GM12874 (cell line): Measurements from ENCODE around the gene ATAD1.

Experiments
- TF ChIP-seq, protein P1 (sequence below): IDR thresholded peaks from 2 replicates; pipeline ENCODE4 v1.5.1; 2011; ENCODE audit warnings: low read depth, mild to moderate bottlenecking, control low read depth, low read length, moderate library complexity; ENCODE audit not compliant: insufficient read depth

The ATAD1 gene

DNA sequence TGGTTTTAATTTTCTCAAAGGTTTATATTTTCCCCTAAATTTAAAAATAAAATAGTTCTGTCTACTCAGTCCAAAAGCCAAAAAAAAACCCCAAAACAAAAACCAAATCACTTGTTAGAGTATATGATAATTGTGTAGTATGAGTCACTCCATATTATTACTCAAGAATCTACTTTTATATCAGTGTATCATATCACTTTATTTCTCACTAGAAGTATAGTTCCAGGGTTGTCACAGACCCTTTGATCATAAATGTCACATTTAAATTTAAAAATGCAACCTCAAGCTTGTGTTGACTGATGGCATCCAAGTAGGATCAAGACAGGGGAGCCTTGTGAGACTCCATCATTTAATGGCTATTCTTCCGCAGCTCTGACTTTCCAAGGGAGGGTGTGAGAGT lies 97.4 kb downstream of the ATAD1 start:
- TF ChIP-seq, protein P1, sequence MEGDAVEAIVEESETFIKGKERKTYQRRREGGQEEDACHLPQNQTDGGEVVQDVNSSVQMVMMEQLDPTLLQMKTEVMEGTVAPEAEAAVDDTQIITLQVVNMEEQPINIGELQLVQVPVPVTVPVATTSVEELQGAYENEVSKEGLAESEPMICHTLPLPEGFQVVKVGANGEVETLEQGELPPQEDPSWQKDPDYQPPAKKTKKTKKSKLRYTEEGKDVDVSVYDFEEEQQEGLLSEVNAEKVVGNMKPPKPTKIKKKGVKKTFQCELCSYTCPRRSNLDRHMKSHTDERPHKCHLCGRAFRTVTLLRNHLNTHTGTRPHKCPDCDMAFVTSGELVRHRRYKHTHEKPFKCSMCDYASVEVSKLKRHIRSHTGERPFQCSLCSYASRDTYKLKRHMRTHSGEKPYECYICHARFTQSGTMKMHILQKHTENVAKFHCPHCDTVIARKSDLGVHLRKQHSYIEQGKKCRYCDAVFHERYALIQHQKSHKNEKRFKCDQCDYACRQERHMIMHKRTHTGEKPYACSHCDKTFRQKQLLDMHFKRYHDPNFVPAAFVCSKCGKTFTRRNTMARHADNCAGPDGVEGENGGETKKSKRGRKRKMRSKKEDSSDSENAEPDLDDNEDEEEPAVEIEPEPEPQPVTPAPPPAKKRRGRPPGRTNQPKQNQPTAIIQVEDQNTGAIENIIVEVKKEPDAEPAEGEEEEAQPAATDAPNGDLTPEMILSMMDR, result no peak

DNA sequence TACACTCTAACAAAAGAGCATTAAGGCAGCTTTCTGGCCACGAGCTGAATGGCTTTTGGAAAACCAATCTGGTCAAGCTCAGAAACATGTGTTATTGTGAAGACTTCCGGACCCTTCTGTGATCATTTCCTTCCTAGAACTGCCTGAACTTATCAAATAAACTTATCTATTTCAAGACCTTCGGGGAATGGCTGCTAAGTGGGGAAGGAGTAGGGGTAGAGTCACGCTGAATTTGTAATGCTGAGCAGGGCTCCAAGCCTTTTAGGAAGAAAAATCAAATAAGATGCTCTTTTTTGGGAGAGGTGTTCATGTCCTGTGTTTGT lies 101.7 kb downstream of the ATAD1 start:
- TF ChIP-seq, protein P1, result no peak

DNA sequence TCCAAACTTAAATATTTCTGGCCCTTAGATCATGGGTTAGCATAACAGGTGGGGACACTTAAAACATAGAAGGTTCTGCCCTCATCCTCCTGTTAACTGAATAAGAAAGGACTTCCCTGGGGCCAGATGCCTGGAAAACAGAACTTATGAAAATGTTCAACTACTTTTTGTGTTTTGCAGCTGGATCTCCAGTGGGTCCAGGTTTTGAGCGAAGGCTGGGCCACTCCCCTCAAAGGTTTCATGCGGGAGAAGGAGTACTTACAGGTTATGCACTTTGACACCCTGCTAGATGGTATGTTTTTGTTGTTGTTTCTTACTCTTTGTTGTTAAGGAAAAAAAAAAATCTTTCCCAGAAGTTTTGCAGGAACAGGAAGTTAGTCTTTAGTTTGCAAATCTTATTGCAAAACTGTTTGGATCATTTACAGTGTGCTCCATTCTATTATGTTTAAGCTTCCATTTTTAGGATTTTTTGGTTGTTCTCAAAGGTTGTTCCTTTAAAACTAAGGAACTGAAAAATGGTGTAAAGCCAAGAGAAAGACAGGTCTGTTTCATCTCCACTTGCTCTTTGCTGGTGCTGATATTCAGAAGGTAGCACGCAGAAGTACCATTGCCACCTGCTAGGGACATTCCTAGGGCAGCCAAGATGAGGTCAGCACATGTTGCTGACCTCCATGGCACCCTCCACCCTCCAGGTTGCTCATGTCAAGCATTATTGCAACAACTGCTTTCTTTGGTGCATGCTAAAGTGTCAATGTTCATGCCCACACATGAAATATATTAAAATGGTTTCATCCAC lies 102.3 kb downstream of the ATAD1 start:
- TF ChIP-seq, protein P1, result no peak

DNA sequence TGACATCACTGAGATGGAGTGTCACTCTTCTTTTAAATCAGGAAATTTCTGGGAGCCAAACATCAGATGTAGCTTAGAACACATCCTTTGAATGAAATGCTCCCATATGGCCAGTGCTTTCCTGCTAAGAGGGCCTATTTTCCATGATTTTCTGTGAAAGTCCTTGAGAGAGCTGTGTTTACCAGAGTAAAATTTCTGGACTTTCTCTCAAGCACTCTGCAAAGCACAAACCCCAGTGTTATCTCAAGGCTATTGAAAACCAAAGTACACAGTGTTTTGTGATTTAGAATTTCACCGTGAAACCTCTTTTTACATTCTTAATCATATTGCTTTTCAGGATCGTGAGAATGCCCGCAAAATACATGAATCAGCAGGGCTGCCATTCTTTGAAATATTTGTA lies 104.3 kb downstream of the ATAD1 start:
- TF ChIP-seq, protein P1, result no peak

DNA sequence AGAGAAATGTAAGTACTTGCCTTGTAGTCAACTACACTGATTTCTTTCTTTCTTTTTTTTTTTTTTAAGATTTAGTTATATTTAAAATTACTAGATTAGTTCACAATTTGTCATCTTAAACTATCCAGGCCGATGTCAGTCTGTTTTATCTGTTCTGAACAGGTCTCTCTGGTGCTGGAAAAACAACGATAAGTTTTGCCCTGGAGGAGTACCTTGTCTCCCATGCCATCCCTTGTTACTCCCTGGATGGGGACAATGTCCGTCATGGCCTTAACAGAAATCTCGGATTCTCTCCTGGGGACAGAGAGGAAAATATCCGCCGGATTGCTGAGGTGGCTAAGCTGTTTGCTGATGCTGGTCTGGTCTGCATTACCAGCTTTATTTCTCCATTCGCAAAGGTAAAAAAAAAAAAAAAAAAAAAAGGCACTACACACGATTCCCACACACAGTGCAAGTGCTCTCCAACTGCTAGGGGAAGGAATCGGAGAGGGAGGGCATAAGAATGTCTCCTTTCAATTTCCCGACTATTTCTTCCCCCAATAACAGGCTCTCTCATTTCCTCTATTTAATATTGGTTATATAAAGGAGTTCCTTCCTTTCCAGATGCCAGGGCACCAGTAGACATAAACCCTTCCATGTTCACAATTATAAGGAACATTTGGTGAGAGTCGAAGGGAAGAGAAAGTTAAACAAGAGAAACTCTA lies 105.0 kb downstream of the ATAD1 start:
- TF ChIP-seq, protein P1, result no peak

DNA sequence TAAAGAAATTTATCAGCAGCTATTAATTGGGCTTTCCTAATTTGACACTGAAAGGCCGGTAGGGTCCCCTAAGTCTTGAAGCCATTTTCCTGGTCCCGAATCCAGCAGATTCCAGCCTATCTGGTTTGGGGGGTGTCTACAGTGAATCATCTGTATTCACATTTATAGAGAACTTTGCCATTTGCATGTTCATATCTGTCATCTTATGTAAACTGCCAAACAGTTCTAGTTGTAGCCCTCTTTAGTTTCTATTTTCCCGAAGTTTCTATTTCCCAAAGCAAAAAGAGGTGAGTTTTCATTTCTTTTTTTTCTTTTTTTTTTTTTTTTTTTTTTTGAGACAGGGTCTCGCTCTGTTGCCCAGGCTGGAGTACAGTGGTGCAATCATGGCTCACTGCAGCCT lies 110.8 kb downstream of the ATAD1 start:
- TF ChIP-seq, protein P1, result no peak

DNA sequence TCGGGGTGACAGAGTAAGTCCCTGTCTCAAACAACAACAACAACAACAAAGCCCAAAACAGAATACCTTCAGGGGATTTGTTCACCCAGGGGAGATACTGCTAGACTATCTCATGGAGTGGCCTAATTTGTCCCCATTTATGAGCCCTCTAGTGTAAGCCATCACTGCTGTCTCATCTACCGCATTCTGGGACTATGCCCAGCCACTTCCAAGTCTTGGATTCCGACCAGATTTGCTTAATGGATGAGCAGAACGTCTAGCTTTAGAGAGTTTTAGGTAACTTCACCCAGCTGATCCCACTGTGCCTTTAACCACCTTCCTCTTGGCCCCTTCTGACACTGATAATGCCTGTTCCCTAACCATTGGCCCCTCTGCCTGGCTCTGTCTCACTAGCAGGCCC lies 111.3 kb downstream of the ATAD1 start:
- TF ChIP-seq, protein P1, result no peak
